ENCODE measurements around the gene DENND6B. TPM values are rescaled to one million over a fixed set of nuclear protein-coding genes. Genes with fewer than 3 reads are reported as not detected.
A peak's percentile ranks its signal among the peaks of the same experiment; 100 is the strongest.

DENND6B gene
- total and polyA plus RNA-seq, 2 of the 13 experiments (the other 11 are each of a cell fraction or from before 2014, with no cell fraction given) = 0.95 to 3.8 TPM

- TF ChIP-seq PHB2 (IDR thresholded peaks at IDR 0.05; ENCODE audit: partially characterized antibody) (no peak), ATF1 (CRISPR knock-in tag; IDR thresholded peaks at IDR 0.05) (no peak), ZNF543 (CRISPR knock-in tag; IDR thresholded peaks at IDR 0.05) (0 out of 2 replicates have a peak, but pooled peaks have one; percentile 45), MBD4 (IDR thresholded peaks at IDR 0.05; ENCODE audit: borderline replicate concordance, low read length) (no peak), RCOR2 (CRISPR knock-in tag; IDR thresholded peaks at IDR 0.05) (peak; percentile 20; the same call in 1 of the 2 replicates), JUN (CRISPR knock-in tag; IDR thresholded peaks at IDR 0.05) (no peak), CCDC6 (CRISPR knock-in tag; IDR thresholded peaks at IDR 0.05) (no peak), TCF12 (IDR thresholded peaks at IDR 0.05) (no peak), TCF12 (CRISPR knock-in tag; IDR thresholded peaks at IDR 0.05) (no peak), ZNF276 (CRISPR knock-in tag; IDR thresholded peaks at IDR 0.05; ENCODE audit: low read depth) (no peak), FOXK2 (IDR thresholded peaks at IDR 0.05) (no peak), ATAD3A (CRISPR knock-in tag; IDR thresholded peaks at IDR 0.05) (no peak), ZNF724P (CRISPR knock-in tag; IDR thresholded peaks at IDR 0.05; ENCODE audit: borderline replicate concordance) (0 out of 2 replicates have a peak, but pooled peaks have one; percentile 72), SIX1 (CRISPR knock-in tag; IDR thresholded peaks at IDR 0.05; ENCODE audit: borderline replicate concordance) (no peak), IKZF4 (CRISPR knock-in tag; IDR thresholded peaks at IDR 0.05; ENCODE audit: borderline replicate concordance, low read depth, not compliant biosample characterization) (no peak), MYC (CRISPR knock-in tag; IDR thresholded peaks at IDR 0.05; ENCODE audit: borderline replicate concordance) (peak; percentile 82), SATB2 (CRISPR knock-in tag; IDR thresholded peaks at IDR 0.05) (no peak), BCL3 (CRISPR knock-in tag; IDR thresholded peaks at IDR 0.05) (peak; percentile 70), TEAD3 (CRISPR knock-in tag; optimal IDR thresholded peaks at IDR 0.05; ENCODE audit: borderline replicate concordance) (peak; percentile 100), YY1 (IDR thresholded peaks at IDR 0.05; ENCODE audit: insufficient read depth, insufficient replicate concordance, low read depth, low read length) (no peak), RORA (CRISPR knock-in tag; IDR thresholded peaks at IDR 0.05) (no peak)
- TF ChIP-seq, protein P1, sequence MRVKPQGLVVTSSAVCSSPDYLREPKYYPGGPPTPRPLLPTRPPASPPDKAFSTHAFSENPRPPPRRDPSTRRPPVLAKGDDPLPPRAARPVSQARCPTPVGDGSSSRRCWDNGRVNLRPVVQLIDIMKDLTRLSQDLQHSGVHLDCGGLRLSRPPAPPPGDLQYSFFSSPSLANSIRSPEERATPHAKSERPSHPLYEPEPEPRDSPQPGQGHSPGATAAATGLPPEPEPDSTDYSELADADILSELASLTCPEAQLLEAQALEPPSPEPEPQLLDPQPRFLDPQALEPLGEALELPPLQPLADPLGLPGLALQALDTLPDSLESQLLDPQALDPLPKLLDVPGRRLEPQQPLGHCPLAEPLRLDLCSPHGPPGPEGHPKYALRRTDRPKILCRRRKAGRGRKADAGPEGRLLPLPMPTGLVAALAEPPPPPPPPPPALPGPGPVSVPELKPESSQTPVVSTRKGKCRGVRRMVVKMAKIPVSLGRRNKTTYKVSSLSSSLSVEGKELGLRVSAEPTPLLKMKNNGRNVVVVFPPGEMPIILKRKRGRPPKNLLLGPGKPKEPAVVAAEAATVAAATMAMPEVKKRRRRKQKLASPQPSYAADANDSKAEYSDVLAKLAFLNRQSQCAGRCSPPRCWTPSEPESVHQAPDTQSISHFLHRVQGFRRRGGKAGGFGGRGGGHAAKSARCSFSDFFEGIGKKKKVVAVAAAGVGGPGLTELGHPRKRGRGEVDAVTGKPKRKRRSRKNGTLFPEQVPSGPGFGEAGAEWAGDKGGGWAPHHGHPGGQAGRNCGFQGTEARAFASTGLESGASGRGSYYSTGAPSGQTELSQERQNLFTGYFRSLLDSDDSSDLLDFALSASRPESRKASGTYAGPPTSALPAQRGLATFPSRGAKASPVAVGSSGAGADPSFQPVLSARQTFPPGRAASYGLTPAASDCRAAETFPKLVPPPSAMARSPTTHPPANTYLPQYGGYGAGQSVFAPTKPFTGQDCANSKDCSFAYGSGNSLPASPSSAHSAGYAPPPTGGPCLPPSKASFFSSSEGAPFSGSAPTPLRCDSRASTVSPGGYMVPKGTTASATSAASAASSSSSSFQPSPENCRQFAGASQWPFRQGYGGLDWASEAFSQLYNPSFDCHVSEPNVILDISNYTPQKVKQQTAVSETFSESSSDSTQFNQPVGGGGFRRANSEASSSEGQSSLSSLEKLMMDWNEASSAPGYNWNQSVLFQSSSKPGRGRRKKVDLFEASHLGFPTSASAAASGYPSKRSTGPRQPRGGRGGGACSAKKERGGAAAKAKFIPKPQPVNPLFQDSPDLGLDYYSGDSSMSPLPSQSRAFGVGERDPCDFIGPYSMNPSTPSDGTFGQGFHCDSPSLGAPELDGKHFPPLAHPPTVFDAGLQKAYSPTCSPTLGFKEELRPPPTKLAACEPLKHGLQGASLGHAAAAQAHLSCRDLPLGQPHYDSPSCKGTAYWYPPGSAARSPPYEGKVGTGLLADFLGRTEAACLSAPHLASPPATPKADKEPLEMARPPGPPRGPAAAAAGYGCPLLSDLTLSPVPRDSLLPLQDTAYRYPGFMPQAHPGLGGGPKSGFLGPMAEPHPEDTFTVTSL (CRISPR knock-in tag; IDR thresholded peaks at IDR 0.05; ENCODE audit: borderline replicate concordance) = no peak; the same call in none of the 2 replicates
Observed at GRCh38 chr22:50293441-50294318, 33.1 kb downstream of the DENND6B start (continued).

All from HepG2 (cell line).